T-helper 2 cell treated with Interferon-gamma antibody and Interleukin-4, amounts not matched to agents 5 μg/mL and 100 μg/mL, for 36 hours (primary cell): ENCODE measurements around the gene NR2E3.
A peak's percentile ranks its signal among the peaks of the same experiment; 100 is the strongest.

Source experiments
- DNase-seq: peaks from one replicate; pipeline ENCODE4 v3.0.0; 2021; ENCODE audit warnings: low spot score
- H3K27ac Mint-ChIP-seq: one replicate; pipeline ENCODE4 v1.8.0; 2021; ENCODE audit warnings: mild to moderate bottlenecking, mixed read lengths
- H3K27me3 Mint-ChIP-seq: one replicate; pipeline ENCODE4 v1.8.0; 2021; ENCODE audit warnings: low read depth, mixed read lengths
- H3K36me3 Mint-ChIP-seq: one replicate; pipeline ENCODE4 v1.8.0; 2021; ENCODE audit warnings: low read depth, mixed read lengths
- H3K4me1 Mint-ChIP-seq: one replicate; pipeline ENCODE4 v1.8.0; 2021; ENCODE audit warnings: low read depth, mixed read lengths
- H3K4me3 Mint-ChIP-seq: one replicate; pipeline ENCODE4 v1.8.0; 2022; ENCODE audit warnings: mild to moderate bottlenecking, moderate library complexity, mixed read lengths
- H3K9me3 Mint-ChIP-seq: one replicate; pipeline ENCODE4 v1.8.0; 2021; ENCODE audit warnings: mixed read lengths

The NR2E3 gene

GRCh38 chr15:71802770-71803169 is 7.6 kb upstream of the NR2E3 start:
- peak; percentile 23 for DNase-seq
- Mint-ChIP-seq H3K4me3 (no peak overlapping the region), H3K4me1 (no peaks in the 10 kb centered on the region), H3K27me3 (no peaks in the 10 kb centered on the region), H3K9me3 (no peaks in the 10 kb centered on the region), H3K36me3 (no peaks in the 10 kb centered on the region), H3K27ac (no peak overlapping the region)

DNA sequence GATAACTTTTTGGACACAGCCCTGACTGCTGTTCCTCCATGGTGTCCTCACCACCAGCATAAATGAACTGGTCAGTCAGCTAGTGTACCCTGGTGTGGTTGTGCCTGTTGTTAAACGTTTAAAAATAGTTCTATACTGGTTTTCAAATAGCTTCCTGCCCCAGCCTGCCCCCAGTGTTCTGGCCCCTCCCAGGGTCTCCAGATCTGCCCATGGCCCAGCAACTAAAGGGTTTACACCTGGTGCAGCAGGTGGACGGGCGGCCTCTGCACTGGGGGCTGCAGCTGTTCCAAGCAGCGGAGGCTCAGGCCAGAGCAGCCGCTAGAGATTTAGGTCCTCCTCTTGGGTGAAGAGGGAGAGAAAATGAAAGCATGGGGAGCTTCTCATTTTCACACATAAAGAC is 6.1 kb upstream of the NR2E3 start:
- no peaks in the 10 kb centered on the region for H3K4me1 Mint-ChIP-seq
- no peak overlapping the region for H3K27ac Mint-ChIP-seq
- H3K36me3 Mint-ChIP-seq, result no peaks in the 10 kb centered on the region
- H3K4me3 Mint-ChIP-seq, result no peak overlapping the region
- no peaks in the 10 kb centered on the region for H3K27me3 Mint-ChIP-seq
- H3K9me3 Mint-ChIP-seq, result no peaks in the 10 kb centered on the region
- DNase-seq, result no peak

GRCh38 chr15:71804695-71805470 is 5.5 kb upstream of the NR2E3 start:
- Mint-ChIP-seq H3K9me3 (no peaks in the 10 kb centered on the region), H3K4me1 (no peaks in the 10 kb centered on the region), H3K4me3 (no peak overlapping the region), H3K27me3 (no peaks in the 10 kb centered on the region), H3K27ac (no peak overlapping the region), H3K36me3 (no peaks in the 10 kb centered on the region)
- DNase-seq, result no peak

DNA sequence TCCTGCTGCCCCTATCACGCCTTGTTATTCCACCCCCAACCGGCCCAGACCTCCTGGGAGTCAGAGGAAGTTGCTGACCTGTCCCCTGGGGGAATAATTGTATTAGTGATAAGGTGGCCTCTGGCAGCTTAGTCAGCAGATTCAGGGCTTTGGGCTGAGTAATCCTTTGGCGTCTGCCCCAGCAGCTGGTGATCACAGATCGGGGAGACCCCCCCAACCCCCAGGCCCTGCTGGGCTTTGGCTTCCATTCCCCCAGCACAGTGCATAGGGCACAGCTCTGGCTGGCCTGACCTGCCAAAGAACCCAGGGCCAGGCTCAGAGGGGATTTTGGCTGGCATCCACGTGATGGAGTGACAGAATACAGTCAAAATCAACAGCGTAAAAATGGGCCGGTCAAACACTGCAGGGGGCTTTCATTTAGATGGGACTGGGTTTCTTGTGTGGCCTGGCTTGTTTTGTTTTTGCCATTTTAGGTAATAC is 3.9 kb upstream of the NR2E3 start:
- H3K27me3 Mint-ChIP-seq, result no peaks in the 10 kb centered on the region
- H3K36me3 Mint-ChIP-seq, result no peaks in the 10 kb centered on the region
- no peaks in the 10 kb centered on the region for H3K4me1 Mint-ChIP-seq
- no peak overlapping the region for H3K27ac Mint-ChIP-seq
- H3K9me3 Mint-ChIP-seq, result no peaks in the 10 kb centered on the region
- no peak overlapping the region for H3K4me3 Mint-ChIP-seq
- DNase-seq, result no peak

DNA sequence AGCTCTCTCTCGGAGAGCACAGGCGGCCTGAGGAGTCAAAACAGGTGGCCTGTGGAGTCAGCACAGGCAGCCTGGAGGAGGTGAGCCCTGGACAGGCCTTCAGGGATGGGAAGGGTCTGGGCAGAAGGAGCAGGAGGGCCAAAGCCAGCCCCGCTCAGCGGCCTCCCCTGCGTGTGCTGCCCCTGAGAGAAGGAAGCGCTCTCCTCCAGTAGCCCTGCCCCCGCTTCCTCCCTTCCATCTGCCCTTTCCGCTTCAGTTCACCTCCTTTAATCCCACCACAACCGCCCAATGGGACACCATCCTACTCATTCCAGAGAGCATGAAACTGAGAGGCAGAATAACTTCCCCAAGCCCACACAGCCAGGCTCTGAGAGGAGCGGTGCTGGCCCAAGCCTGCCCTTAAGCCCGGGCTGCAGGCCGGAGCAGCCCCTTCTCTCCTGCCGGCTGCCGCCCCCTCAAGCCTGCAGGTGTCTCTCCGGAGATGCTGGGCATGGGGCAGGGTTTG is 3.2 kb upstream of the NR2E3 start:
- DNase-seq, result no peak
- Mint-ChIP-seq H3K4me1 (no peaks in the 10 kb centered on the region), H3K9me3 (no peaks in the 10 kb centered on the region), H3K4me3 (no peak overlapping the region), H3K27ac (no peak overlapping the region), H3K27me3 (no peaks in the 10 kb centered on the region), H3K36me3 (no peaks in the 10 kb centered on the region)

DNA sequence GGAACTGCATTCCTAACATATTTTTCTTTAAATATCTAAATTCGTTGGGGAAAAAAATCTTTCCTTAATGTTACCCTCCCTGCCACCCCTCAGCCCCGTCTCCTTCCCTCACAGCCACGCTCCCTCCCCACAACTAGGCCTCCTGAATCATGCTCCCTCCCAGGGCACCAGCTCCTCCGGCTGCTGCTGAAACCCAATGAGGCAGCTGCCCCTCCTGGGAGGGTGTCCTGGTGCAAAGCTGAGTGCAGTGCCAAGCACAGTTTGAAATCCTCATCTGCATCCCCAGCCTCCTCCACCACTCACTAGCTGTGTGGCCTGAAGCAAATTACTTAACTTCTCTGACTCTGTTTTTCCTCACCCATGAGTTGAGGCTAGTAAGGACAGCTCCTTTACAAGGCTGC is 2.7 kb upstream of the NR2E3 start:
- Mint-ChIP-seq H3K4me1 (no peaks in the 10 kb centered on the region), H3K36me3 (no peaks in the 10 kb centered on the region), H3K4me3 (no peak overlapping the region), H3K9me3 (no peaks in the 10 kb centered on the region), H3K27ac (no peak overlapping the region), H3K27me3 (no peaks in the 10 kb centered on the region)
- DNase-seq, result no peak

DNA sequence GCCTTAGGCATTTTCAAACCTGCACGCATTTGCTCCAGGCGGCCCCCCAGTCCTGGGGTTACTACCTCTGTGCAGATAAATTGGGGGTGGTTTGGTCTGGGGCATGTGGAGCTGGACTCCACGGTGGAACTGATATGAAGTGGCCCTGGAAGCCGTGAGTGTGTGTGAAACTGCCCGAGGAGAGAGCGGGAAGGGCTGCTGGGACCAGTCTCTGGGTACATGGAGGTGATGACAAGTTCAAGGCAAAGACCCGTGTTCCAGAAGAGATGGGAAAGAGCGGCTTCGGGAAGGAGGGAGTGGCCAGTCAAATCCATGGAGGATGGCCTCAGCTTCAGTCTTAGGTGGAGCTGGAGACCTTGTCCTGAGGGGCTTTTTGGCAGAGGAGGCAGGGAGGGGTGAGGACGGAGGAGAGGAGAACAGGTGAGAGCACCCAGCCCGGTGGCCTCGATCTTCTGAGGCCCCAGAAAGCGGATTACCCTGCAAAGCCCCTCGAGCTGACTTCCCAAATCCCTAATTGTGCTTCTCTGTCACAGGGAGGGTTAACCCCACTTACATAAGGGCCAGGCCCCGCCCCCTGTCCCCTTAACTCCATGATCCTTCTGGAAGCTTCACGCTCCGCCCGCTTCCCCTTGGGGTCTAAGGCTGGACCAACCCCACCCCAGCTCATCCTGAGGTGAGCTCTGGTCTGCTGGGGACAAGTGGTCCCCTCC is 1.9 kb upstream of the NR2E3 start:
- Mint-ChIP-seq H3K4me3 (no peak overlapping the region), H3K36me3 (no peaks in the 10 kb centered on the region), H3K9me3 (no peaks in the 10 kb centered on the region), H3K27ac (no peak overlapping the region), H3K4me1 (no peaks in the 10 kb centered on the region), H3K27me3 (no peaks in the 10 kb centered on the region)
- no peak for DNase-seq

GRCh38 chr15:71809346-71809745 is 1.0 kb upstream of the NR2E3 start:
- Mint-ChIP-seq H3K27ac (no peak overlapping the region), H3K27me3 (no peaks in the 10 kb centered on the region), H3K36me3 (no peaks in the 10 kb centered on the region), H3K9me3 (no peaks in the 10 kb centered on the region), H3K4me3 (no peak overlapping the region), H3K4me1 (no peaks in the 10 kb centered on the region)
- no peak for DNase-seq

- Mint-ChIP-seq H3K27ac (no peak overlapping the region), H3K4me3 (no peak overlapping the region), H3K27me3 (no peaks in the 10 kb centered on the region), H3K4me1 (no peaks in the 10 kb centered on the region), H3K9me3 (no peaks in the 10 kb centered on the region), H3K36me3 (no peaks in the 10 kb centered on the region)
- no peak for DNase-seq
These were observed 832 bp downstream of the NR2E3 start for GRCh38 chr15:71811036-71811736.

GRCh38 chr15:71811752-71812735 is 1.7 kb downstream of the NR2E3 start:
- no peak overlapping the region for H3K27ac Mint-ChIP-seq
- H3K36me3 Mint-ChIP-seq, result no peaks in the 10 kb centered on the region
- H3K27me3 Mint-ChIP-seq, result no peaks in the 10 kb centered on the region
- DNase-seq, result no peak
- H3K9me3 Mint-ChIP-seq, result no peaks in the 10 kb centered on the region
- H3K4me1 Mint-ChIP-seq, result no peaks in the 10 kb centered on the region
- no peak overlapping the region for H3K4me3 Mint-ChIP-seq

GRCh38 chr15:71812966-71813722 is 2.8 kb downstream of the NR2E3 start:
- no peaks in the 10 kb centered on the region for H3K27me3 Mint-ChIP-seq
- H3K27ac Mint-ChIP-seq, result no peak overlapping the region
- no peaks in the 10 kb centered on the region for H3K4me1 Mint-ChIP-seq
- H3K9me3 Mint-ChIP-seq, result peaks cover under 1% of the 10 kb centered on the region
- no peak overlapping the region for H3K4me3 Mint-ChIP-seq
- DNase-seq, result no peak
- H3K36me3 Mint-ChIP-seq, result no peaks in the 10 kb centered on the region

DNA sequence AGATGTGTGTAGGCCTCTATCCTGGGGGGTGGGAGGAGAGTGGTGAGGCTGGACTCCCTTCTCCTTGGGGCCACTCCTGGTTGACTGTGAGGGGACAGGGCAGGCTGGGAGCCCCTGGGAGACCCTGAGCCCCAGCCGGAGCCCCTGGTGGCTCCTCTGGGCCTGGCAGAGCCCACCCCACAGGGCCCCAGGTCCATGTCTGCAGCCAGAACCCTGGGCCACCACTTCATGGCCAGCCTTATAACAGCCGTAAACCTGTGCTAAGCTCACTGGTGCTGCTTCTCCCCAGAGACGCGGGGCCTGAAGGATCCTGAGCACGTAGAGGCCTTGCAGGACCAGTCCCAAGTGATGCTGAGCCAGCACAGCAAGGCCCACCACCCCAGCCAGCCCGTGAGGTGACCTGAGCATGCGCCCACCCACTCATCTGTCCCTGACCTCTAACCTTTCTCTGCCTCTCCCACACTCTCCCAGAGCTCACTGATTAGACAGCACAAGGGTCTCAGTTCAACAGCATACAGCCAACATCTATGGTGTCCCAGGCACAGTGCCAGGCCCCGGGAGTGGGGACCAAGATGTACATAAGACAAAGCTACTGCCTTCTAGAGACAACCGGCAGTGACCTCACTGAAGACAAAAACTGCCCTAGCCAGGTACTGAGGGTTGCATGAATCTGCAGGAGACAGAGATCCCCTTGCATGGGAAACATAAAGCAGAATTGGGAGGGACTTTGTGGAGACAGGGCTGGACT is 3.5 kb downstream of the NR2E3 start:
- H3K4me3 Mint-ChIP-seq, result no peak overlapping the region
- no peaks in the 10 kb centered on the region for H3K4me1 Mint-ChIP-seq
- H3K36me3 Mint-ChIP-seq, result peaks cover 1% of the 10 kb centered on the region
- no peaks in the 10 kb centered on the region for H3K27me3 Mint-ChIP-seq
- H3K27ac Mint-ChIP-seq, result no peak overlapping the region
- H3K9me3 Mint-ChIP-seq, result peaks cover 4% of the 10 kb centered on the region
- DNase-seq, result no peak
